MCF 10A (cell line): Measurements from ENCODE around the gene PLCD3. TPM values are rescaled to one million over a fixed set of nuclear protein-coding genes. Genes with fewer than 3 reads are reported as not detected.
A peak's percentile ranks its signal among the peaks of the same experiment; 100 is the strongest.

Experiments
- BruUV-seq: library from RNA; stranded (reverse); fragments of 400-500 nt; replicated peaks from 2 replicates; lab custom pipeline; 2021; lab: Mats Ljungman, UMichigan
- CTCF ChIA-PET: fragments of 300-600 bp; sonication (Branson Sonifier 250); formaldehyde crosslinking; extraction: SDS; loops from one replicate; lab custom pipeline; 2021; ENCODE audit warnings: antibody characterized with exemption, inconsistent platforms; lab: Yijun Ruan, JAX
- POLR2A ChIA-PET: fragments of 300-600, 350-650 bp; sonication (Branson Sonifier 250); formaldehyde crosslinking; extraction: SDS; loops from one replicate; lab custom pipeline; 2020; ENCODE audit warnings: antibody characterized with exemption, inconsistent platforms; lab: Yijun Ruan, JAX
- DNase-seq: peaks from one replicate; pipeline ENCODE4 v3.0.0-alpha.2; 2018; ENCODE audit not compliant: unreplicated experiment
- H3K27ac Mint-ChIP-seq: one replicate; pipeline ENCODE4 v1.8.0; 2022; ENCODE audit warnings: mild to moderate bottlenecking, low read depth, mixed read lengths; ENCODE audit not compliant: unreplicated experiment
- H3K27me3 Mint-ChIP-seq: one replicate; pipeline ENCODE4 v1.8.0; 2022; ENCODE audit warnings: mixed read lengths; ENCODE audit not compliant: insufficient read depth, unreplicated experiment
- H3K36me3 Mint-ChIP-seq: one replicate; pipeline ENCODE4 v1.8.0; 2022; ENCODE audit warnings: mild to moderate bottlenecking, moderate library complexity, mixed read lengths; ENCODE audit not compliant: insufficient read depth, unreplicated experiment
- H3K4me1 Mint-ChIP-seq: one replicate; pipeline ENCODE4 v1.8.0; 2022; ENCODE audit warnings: mixed read lengths; ENCODE audit not compliant: insufficient read depth, unreplicated experiment
- H3K4me3 Mint-ChIP-seq: one replicate; pipeline ENCODE4 v1.8.0; 2022; ENCODE audit warnings: mild to moderate bottlenecking, moderate library complexity, mixed read lengths; ENCODE audit not compliant: unreplicated experiment
- H3K9me3 Mint-ChIP-seq: one replicate; pipeline ENCODE4 v1.8.0; 2022; ENCODE audit warnings: mixed read lengths; ENCODE audit not compliant: unreplicated experiment
- CTCF ChIP-seq: fragments of 200-600 bp; IDR thresholded peaks from one replicate; pipeline ENCODE4 v1.8.0; 2022; ENCODE audit warnings: antibody characterized with exemption, mild to moderate bottlenecking; ENCODE audit not compliant: unreplicated experiment
- intact Hi-C: fragments of 100-400 bp; cut with micrococcal nuclease; formaldehyde crosslinking; loops from 2 replicates; pipeline ENCODE4 v1.14.1; 2022
- microRNA-seq: library from miRNA; unstranded; fragments of <30 nt; microRNA quantifications from one replicate; pipeline ENCODE4 v1.2.0, GENCODE V29; 2022
- total RNA-seq: library from RNA; stranded (reverse); gene quantifications from 2 replicates; pipeline ENCODE4 v1.2.3, GENCODE V29; 2022

PLCD3 gene
- total RNA-seq, 1 experiment from 2014 or later: 69.7 TPM

- DNase-seq: no peak
- ChIA-PET POLR2A (interaction anchor here (0.7 to 4.8 kb wide), 26 partner anchors 11 to 262 kb away, joined by 3 to 180 read pairs (median 6); partner anchors contain the start of genes ACBD4, DCAKD, EFTUD2 and HEXIM1), CTCF (interaction anchor here (0.6 to 1.9 kb wide), 7 partner anchors 11 to 188 kb away, joined by 3 to 7 read pairs (median 4); partner anchors contain the start of gene PLCD3)
- Mint-ChIP-seq H3K27me3 (no peaks in the 10 kb centered on the region), H3K4me1 (peaks cover 5% of the 10 kb centered on the region), H3K9me3 (no peaks in the 10 kb centered on the region), H3K4me3 (peak overlapping the region; percentile 84), H3K36me3 (peaks cover 32% of the 10 kb centered on the region), H3K27ac (peak overlapping the region; percentile 94)
- no peak for TF ChIP-seq CTCF
- TSS peak; percentile 80 for BruUV-seq
- intact Hi-C loops: no loop called here
Observed at GRCh38 chr17:45060382-45060796, 71.9 kb downstream of the PLCD3 start.

Small RNA genes lying within 50 kb of the gene (microRNA-seq; reads per million reads assigned to microRNA genes)
- not detected for gene MIR6784

Other genes starting within 250 kb of the PLCD3 start
- gene EFTUD2, start 233.1 kb downstream of the PLCD3 start, total RNA-seq: 119 and 125 TPM in 2 replicates
- gene GFAP, start 217.0 kb downstream of the PLCD3 start, total RNA-seq: not detected in 2 replicates
- 11.2 and 17.5 TPM in 2 replicates for gene KIF18B, start 184.7 kb downstream of the PLCD3 start, total RNA-seq
- gene C1QL1, start 164.2 kb downstream of the PLCD3 start, total RNA-seq: 0.56 and 0.96 TPM in 2 replicates
- 23.1 and 23.3 TPM in 2 replicates for gene DCAKD, start 80.9 kb downstream of the PLCD3 start, total RNA-seq
- gene NMT1, start 71.2 kb downstream of the PLCD3 start, total RNA-seq: 85.3 and 89.7 TPM in 2 replicates
- gene ACBD4, start 3.2 kb upstream of the PLCD3 start, total RNA-seq: 7.2 and 7.8 TPM in 2 replicates
- gene HEXIM1, start 16.0 kb upstream of the PLCD3 start, total RNA-seq: 22.5 and 26.7 TPM in 2 replicates
- 5.1 and 7.7 TPM in 2 replicates for gene HEXIM2, start 29.4 kb upstream of the PLCD3 start, total RNA-seq
- gene FMNL1, start 89.4 kb upstream of the PLCD3 start, total RNA-seq: 28.1 and 35.8 TPM in 2 replicates
- not detected in 2 replicates for gene SPATA32, start 129.6 kb upstream of the PLCD3 start, total RNA-seq
- gene MAP3K14, start 184.5 kb upstream of the PLCD3 start, total RNA-seq: 5.3 and 9.2 TPM in 2 replicates